Loucy (cell line): ENCODE measurements around the gene NDUFA3.

Experiments used
- CTCF ChIP-seq: fragments of 200-600 bp; sonication (generic); conservative IDR thresholded peaks from 2 replicates; pipeline ENCODE4 v1.5.1; 2014; ENCODE audit warnings: mild to moderate bottlenecking, antibody characterized with exemption, low read length
- EZH2phosphoT487 ChIP-seq: fragments of 200-600 bp; IDR thresholded peaks from 2 replicates; pipeline ENCODE4 v1.6.1; 2018; ENCODE audit warnings: antibody characterized with exemption, mild to moderate bottlenecking, moderate library complexity, borderline replicate concordance

GRCh38 chr19:54136086-54136863, 33.6 kb downstream of the NDUFA3 start:
- TF ChIP-seq EZH2phosphoT487 (no peak), CTCF (no peak)
